HG03135 (cell line): Measurements from ENCODE around the gene NAGPA.

Experiments used
- ATAC-seq: cut with Tn5 transposase; IDR thresholded peaks from one replicate; pipeline ENCODE4 v1.9.1; 2021; ENCODE audit warnings: mild to moderate bottlenecking, moderate library complexity; ENCODE audit not compliant: unreplicated experiment

NAGPA gene

DNA sequence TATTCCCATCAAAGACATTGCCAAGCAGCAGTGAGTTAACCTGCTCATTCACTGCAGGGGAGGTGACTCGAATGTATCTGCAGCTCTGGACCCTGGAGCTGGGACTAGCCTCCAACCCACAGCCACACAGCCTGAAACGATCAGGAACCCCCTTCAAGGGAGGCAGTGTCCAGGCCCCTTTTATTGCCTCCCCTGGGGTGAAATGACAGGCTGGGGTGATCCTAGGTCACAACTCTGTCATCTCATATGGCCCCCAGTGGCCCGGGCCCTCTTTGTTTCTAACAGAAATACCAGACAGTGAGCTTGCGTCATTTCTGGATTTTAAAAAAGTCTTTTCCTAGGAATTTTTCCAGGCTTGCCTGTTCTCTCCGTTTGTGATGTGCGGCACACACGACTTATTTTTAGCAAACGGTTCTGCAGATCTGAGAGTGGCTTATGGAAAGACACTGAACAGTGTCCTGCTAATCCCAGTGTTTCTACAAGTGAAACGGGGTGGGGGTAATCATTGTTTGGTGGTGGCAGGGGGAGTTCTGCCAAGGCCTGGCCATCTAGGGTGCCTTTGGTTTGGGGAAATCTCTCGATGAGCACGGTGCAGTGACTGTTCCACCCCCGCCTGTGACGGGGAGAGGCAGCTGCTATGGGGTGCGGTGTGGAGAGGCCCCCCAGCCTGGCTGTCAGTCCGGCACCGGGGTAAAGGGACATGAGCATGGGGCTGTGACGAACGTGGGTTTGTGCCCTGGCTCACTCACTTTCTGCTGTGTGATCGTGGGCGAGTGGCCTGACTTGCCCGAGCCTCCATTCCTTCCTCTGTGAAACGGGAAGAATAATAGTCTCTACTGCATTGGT lies 27.2 kb downstream of the NAGPA start:
- no peak for ATAC-seq

DNA sequence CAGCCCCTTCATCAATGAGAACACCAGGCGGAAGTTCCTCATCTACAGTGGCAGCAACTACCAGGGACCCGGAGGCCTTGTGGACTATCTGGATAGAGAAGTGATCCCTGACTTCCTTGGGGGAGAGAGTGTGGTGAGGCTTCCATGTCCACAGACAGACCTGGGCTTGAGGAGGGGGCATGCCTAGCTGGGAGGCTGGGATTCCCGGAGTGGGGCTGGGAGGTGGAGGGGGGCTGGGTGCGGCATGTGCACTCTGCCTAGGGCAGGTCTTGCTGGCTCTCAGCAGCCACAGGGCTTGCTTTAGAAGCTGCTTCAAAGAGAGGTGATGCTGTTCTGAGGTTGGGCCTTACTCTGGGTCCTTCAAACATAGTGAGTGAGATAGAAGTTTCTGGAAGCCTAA lies 27.8 kb downstream of the NAGPA start:
- ATAC-seq: no peak

DNA sequence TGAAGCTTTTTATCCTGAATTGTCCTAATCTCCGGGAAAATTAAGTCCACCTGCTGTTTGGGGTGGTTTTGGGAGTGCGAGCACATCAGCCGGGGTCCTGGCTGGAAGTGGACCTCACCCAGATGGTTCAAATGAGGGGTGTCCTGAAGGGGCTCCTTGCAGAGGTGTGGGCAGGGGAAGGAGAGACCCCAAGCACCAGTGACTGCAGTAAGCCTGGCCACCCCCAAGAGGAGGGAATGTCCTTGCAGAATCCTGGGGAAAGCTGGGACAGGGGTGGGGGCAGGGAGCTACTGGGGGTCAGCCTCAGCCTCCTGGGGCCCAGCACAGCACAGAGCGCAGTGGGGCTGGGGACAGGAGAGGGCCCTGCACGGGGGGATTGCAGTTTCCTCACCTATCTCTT lies 29.4 kb downstream of the NAGPA start:
- ATAC-seq: no peak

DNA sequence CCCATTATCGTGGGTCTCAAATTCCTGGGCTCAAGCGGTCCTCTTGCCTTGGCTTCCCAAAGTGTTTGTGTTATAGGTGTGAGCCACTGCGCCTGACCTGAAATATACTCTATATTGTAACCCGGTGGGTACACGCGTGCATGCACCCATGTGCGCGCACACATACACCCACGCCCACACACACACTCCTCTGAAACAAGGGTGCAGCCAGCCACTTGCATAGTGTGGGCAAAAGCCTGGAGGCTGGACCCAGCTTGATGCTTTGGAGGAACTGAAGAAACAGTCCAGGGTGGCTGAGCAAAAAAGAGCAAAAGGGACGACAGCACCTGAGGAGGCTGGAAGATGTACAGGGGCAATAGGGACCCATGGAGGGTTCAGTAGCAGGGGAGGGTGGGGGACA lies 29.9 kb downstream of the NAGPA start:
- ATAC-seq: no peak

DNA sequence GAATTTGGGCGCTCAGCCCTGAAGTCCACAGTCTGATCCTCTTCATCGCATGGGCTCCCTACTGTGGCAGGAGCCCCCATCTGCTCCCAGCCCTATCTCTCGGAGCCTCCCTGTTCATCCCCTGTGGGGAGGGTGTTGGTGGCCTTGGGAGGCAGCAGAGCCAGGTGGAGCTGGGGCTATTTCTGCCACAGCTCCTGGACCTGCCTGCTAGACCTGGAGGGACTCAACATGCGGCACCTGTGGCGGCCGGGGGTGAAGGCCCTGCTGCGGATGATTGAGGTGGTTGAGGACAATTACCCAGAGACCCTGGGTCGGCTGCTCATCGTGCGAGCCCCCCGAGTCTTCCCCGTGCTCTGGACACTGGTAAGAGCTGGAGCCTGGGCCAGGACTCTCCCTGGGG lies 30.5 kb downstream of the NAGPA start:
- no peak for ATAC-seq

DNA sequence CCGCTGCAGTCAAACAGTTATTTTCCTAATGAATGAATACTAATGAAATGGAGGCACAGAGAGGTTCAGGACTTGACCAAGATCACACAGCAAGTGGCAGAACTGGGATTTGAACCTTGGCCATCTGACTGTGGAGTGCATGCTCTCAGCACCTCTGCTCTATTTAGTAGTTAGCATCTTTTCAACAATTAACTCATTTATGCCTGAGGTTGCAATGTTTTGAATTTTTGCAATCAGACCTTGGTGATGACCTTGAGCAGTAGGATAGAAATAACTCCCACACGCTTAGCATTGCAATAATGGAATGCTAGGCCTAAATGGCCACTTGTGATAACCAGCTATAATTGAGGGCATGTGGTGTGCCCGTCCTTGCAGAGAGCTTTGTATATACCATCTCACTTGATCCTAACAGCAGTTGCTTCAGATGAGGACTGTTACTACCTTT lies 31.0 kb downstream of the NAGPA start:
- no peak for ATAC-seq

DNA sequence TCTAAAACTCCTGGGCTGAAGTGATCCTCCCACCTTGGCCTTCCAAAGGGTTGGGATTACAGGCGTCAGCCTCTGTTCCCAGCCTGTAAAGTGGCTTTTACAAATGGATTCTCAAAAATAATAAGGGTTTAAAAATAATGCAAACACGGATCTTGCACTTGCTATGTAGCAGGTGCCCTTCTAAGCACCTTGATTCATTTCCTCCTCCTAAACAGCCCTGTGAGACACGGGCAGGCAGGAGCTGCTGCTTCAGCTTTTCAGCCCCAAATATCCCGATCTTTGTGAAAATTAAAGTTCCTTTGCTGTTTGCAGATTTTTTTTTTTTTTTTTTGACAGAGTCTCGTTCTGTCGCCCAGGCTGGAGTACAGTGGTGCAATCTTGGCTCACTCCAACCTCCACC lies 31.7 kb downstream of the NAGPA start:
- no peak for ATAC-seq

DNA sequence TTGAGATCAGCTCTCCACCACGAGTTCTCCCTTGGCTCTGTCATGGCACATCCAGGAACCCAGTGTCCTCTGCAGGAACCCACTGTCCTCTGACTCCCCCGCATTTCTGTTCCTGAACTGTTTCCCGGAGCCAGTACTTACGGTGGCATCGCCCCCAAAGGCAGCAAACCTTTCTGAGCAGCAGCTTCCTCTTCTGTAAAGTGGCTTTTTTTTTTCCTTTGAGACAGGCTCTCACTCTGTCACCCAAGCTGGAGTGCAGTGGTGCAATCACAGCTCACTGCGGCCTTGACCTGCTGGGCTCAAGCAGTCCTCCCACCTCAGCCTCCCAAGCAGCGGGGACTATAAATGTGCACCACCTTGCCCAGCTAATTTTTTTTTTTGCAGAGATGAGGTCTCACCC lies 32.2 kb downstream of the NAGPA start:
- no peak for ATAC-seq

DNA sequence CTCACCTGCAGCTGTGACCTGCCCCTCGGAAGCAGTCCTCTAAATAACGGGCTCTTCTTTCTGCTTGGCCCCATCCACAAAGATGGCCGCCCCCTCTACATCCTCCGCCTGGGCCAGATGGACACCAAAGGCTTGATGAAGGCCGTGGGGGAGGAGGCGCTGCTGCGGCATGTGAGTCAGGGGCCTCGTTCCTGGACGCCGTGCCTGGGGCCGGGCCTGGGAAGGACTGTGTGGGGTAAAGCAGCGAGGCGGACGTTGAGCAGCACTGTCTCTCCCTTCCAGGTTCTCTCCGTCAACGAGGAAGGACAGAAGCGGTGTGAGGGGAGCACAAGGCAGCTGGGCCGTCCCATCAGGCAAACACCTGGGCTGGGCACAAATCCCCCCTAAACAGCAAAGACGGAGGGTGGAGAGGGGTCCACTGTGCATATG lies 33.1 kb downstream of the NAGPA start:
- ATAC-seq: no peak

DNA sequence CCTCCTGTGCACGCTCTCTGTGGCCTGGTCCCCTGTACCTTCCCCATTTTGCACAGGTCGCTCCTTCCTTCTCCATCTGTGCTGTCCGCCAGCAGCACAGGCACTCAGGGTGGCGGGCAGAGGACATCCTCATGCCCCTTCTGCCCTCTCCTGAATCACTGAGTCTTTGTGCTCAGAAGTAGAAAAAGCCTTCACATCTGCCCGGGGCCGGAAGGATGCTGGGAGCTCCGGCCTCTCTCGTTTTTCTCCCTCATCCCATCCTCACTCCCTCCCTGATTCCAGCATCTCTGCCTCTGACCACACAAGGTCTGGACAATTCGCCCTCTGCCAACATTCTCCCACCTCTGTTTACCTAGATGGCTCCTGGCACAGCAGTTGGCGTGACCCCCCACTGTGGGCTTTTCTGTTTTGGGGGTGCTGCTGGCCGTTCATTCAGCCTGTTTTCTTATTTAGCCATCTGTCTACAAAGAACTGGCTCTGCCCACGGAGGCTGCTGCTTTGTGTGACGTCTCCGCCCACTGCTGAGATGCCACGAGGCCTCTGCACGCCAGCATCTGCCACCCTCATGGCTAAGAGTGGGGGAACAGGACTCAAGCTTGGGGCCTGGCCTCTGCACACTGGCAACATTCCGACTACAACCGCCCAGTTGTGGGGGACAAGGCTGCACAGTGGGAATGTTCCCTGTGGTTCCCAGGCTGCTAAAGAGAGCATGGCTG lies 38.9 kb downstream of the NAGPA start:
- ATAC-seq: no peak

DNA sequence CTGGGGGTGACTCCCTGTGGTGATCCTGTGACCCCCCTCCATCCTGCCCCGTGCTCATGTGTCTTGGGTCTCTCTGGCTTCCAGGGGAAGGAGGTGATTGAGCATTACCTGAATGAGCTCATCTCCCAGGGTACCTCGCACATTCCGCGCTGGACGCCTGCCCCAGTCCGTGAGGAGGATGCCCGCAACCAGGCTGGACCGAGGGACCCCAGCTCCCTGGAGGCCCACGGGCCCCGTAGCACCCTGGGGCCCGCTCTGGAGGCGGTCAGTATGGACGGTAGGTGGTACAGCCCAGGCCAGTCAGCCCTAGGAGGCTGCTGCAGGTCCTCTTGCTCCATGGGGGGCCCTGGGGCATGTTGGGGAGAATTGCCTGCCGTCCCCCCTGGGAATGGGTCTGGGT lies 42.0 kb downstream of the NAGPA start:
- no peak for ATAC-seq

DNA sequence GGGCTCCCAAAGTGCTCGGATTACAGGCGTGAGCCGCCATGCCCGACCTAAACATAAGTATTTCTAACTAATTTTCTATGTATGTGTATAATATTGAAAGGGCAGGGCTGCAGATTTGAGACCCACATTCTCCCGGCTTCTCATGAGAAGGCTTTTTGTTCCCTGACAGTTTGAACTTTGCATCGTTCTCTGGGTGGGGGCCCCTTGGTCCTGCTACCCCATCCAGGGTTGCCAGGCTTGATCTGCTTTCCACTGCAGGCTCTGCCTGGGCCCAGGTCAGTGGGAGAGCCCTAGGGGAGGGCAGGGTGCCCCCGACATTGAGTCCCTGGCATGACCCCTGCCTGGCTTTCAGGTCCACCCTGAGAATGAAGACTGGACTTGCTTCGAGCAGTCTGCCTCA lies 43.3 kb downstream of the NAGPA start:
- ATAC-seq: no peak

DNA sequence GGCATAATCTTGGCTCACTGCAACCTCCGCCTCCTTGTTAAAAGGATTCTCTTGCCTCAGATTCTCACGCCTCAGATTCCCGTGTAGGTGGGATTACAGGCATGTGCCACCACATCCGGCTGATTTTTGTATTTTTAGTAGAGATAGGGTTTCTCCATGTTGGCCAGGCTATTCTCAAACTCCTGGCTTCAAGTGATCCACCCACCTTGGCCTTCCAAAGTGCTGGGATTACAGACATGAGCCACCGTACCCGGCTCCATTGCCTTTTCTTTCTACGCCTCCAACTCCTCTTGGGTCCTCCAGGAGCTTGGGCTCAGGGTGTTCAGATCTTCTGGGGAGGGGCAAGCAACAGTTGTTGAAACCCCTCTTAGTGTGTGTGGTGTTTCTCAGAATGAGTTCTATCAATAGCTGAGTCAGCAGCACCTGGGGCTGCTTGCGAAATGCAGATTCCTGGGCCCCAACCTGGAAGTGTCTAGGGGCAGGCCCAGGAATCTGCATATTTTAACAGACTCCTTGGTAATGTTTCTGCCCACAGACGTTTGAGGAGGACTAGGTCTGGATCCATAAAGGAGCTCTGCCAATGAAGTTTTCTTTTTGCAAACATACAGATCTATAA lies 44.2 kb downstream of the NAGPA start:
- no peak for ATAC-seq

DNA sequence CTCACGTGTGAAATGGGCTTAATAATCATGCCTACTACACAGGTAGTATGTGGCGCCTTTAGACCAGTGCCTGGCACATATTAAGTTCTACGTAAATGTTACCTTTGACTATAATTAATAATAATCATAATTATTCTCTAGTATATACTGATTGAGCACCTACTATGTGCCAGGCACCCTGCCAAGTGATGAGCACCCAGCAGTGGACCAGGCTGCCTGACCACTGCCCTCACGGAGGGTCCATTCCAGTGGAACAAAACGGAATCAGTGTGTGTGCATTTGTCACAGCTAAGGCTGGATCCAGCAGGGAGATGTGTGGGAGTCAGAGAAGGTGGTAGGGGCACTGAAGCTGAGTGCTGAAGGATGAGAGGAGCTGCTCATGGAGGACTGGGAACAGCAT lies 45.1 kb downstream of the NAGPA start:
- ATAC-seq: no peak

DNA sequence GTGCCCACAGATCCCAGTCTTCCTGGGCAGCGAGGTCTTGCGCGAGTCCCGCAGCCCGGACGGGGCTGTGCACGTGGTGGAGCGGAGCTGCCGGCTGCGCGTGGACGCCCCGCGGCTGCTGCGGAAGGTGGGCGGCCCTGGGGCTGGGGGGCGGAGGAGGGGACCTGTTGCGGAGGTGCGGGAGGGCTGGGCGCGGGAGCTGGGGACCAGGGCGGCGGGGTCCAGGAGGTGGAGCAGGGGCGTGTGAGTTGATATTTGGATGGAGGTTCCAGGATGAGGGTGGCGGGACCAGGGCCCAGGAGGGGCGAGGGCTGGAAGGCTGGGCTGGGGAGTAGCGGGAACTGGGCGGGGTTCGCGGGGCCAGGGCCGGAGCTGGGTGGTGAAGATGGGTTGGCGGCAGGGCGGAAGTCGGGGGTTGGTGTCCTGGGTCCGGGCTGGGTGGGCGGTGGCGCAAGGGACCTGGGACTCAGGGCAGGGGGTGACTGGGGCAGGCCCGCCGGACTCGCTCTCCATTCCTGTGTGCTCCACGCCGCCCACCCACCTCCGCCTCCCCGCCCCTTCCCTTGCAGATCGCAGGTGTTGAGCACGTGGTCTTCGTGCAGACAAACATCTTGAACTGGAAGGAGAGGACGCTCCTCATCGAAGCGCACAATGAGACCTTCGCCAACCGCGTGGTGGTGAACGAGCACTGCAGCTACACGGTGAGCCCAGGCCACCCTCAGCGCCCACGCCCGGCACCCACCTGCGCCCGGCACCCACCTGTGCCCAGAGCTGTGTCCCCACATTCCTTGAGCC lies 46.0 kb downstream of the NAGPA start:
- no peak for ATAC-seq

DNA sequence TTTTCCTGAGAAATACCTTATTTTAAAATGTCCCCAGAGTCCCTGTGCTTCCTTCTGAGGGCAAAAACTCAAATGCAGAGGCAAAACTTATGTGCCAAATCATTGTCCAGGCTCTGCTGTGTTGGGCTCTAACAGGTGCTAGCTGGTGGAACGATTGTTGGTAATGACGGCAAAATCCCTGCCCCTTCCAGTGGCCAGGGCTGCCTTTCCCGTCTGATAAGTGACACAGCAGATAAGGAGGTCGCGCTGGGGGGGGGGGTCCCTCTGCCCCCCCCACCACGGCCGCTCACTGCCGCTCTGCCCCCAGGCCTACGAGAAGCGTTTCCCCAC lies 46.5 kb downstream of the NAGPA start:
- ATAC-seq: no peak

DNA sequence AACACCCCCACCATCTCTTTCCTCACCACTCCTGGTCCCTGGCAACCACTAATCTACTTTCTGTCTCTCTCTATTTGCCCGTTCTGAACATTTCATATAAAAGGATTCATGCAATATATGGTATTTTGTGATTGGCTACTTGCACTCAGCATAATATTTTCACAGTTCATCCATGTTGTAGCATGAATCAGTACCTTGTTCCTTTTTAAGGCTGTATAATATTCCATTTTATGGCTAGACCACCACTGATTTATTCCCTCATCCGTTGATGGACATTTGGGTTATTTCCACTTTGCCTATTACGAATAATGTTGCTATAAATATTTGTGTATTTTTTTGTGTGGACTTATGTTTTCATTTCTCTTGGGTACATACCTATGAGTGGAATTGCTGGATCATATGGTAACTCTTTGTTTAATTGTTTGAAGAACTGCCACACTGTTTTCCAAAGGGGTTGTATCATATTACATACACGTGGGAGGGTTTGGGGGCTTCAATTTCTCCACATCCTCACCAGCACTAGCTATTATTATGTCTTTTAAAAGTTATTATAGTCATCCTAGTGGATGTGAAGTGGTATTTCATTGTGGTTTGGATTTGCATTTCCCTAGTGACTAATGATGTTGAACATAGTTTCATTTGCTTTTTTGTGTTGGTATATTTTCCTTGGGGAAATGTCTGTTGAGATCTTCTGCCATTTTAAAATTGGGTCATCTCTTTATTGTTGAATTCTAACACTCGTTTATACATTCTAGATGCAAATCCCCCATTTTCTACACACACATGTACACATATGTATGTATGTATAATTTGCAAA lies 49.4 kb downstream of the NAGPA start:
- ATAC-seq: no peak

DNA sequence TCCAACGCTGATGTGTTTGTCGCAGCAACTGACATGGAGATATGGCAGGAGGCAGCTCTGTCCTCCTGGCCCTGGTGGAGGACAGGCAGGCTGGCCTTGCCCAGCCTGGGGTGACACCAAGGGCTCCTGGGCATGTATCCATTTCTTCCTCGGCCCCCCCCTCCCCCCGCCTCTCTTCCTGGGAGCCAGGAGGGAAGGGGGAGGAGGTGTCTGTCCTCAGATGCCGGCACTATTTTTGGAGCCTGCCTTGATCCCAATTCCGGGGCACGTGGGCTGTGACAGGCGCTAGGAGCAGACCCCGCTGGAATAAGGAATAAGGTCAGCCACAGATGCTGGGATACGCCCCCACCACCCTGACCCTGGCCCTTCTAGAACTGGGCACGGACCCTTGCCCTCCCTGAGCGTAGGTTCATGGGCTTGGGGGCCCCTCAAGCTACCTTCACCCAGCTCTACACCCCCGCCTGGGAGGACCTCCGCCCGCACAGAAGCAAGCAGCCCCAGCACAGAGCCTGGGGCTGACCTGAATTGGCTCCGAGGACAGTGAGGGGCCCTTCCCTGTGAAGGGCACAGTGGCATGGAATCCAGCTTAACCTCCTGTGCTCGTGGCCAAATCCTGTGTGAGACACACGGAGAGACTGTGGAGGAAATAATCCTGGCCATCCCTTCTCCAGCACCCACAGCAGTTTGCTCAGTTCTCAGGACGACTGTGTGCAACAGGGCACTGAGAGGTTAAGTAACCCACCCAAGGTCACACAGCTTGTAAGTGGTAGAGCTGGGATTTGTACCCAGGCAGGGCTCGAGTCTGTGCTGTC lies 51.5 kb downstream of the NAGPA start:
- no peak for ATAC-seq

DNA sequence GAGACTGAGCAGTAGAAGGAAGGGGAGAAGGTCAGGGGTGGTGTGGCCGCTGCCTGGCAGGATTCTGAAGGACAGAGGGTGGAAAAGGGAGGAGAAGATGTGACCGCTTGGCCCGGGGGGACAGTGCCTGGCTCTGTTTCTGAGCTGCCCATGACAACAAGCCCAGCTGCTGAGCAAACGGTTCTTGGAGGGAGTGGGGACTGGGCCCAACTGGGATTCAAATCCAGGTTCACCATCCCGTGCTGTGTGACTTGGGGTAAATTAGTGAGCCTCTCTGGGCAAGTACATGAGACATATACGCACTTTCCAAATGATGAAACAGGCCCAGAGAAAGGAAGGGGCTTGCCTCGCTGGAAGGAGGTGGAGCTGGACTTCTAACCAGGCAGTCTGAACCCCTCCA lies 52.3 kb downstream of the NAGPA start:
- ATAC-seq: no peak

DNA sequence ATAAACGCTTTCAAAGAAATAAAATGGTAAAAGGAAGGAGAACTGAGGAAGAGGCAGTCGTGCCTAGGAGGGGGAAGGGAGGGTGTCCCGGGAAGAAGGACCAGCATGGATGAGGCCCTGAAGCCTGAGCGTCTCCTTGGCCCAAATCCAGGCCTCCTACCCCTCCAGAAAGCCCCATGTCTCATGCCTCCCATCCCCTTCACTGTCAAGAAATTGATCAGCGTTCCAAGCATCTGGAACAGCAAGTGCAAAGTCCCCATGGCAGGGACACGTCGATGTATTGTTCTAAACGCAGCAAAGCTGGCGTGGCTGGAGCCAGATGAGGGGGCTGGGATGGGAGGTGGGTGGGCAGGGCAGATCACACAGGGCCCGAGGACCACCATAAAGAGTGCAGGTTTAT lies 53.0 kb downstream of the NAGPA start:
- ATAC-seq: no peak
